Lung (tissue), 12 donors: Measurements from ENCODE around the gene TOP3A. TPM values are rescaled to one million over a fixed set of nuclear protein-coding genes. Genes with fewer than 3 reads are reported as not detected.

Experiments
- ATAC-seq: fragments of 200-7000 bp; cut with Tn5 transposase; one replicate; pipeline ENCODE4 v1.9.1; 2020; ENCODE audit warnings: moderate number of reproducible peaks; ENCODE audit not compliant: insufficient read depth, low FRiP score
- DNase-seq, 3 donors: peaks; one replicate each; pipeline ENCODE4 v3.0.0-alpha.2; 2013 to 2017
- H3K27ac ChIP-seq, 2 donors: one replicate each; pipeline ENCODE4 v1.5.1; 2013; ENCODE audit warnings: mild to moderate bottlenecking in 2 of 2, moderate library complexity in 2 of 2, control low read depth in 1 of 2, inconsistent platforms in 1 of 2, low read depth in 1 of 2, low read length in 1 of 2
- H3K27me3 ChIP-seq, 3 donors: one replicate each; pipeline ENCODE4 v1.5.1; 2013; ENCODE audit warnings: low read length in 2 of 3; ENCODE audit not compliant: control insufficient read depth in 3 of 3, insufficient read depth in 3 of 3
- H3K36me3 ChIP-seq, 4 donors: one replicate each; pipeline ENCODE4 v1.5.1; 2013; ENCODE audit warnings: low read length in 4 of 4, mild to moderate bottlenecking in 1 of 4, moderate library complexity in 1 of 4; ENCODE audit not compliant: control insufficient read depth in 4 of 4, insufficient read depth in 4 of 4
- H3K4me1 ChIP-seq, 5 donors: one replicate each; pipeline ENCODE4 v1.5.1; 2013; ENCODE audit warnings: low read length in 5 of 5, mild to moderate bottlenecking in 2 of 5, moderate library complexity in 1 of 5; ENCODE audit not compliant: control insufficient read depth in 5 of 5, insufficient read depth in 5 of 5
- H3K4me3 ChIP-seq: one replicate; pipeline ENCODE4 v1.5.1; 2013; ENCODE audit warnings: mild to moderate bottlenecking, control low read depth, moderate library complexity
- H3K9ac ChIP-seq, 2 donors: one replicate each; pipeline ENCODE4 v1.5.1; 2013; ENCODE audit warnings: low read length in 2 of 2, control low read depth in 1 of 2; ENCODE audit not compliant: insufficient read depth in 1 of 2
- H3K9me3 ChIP-seq, 4 donors: one replicate each; pipeline ENCODE4 v1.5.1; 2013; ENCODE audit warnings: low read length in 3 of 4, mild to moderate bottlenecking in 1 of 4, moderate library complexity in 1 of 4; ENCODE audit not compliant: control insufficient read depth in 4 of 4, insufficient read depth in 3 of 4
- CTCF ChIP-seq: IDR thresholded peaks from 2 replicates; pipeline ENCODE4 v1.5.1; 2012; ENCODE audit warnings: mild to moderate bottlenecking; ENCODE audit errors: control extremely low read depth, extremely low read depth
- WGBS, 2 donors: extraction: QIAGEN DNeasy Blood & Tissue Kit; methylation state at CpG; one replicate each; pipeline ENCODE4 v1.1.7; 2013; 5-methylcytosine and 5-hydroxymethylcytosine counted together
- polyA plus RNA-seq, 2 donors: library from polyadenylated mRNA; stranded (reverse); fragments of 200-250 nt; gene quantifications; one replicate each; pipeline ENCODE4 v1.2.1, GENCODE V29; 2013
- total RNA-seq, 2 donors: library from RNA; depleted of rRNA in 1 of 2; stranded (reverse); fragments of >200 nt in 1 of 2; gene quantifications; one replicate each; pipeline ENCODE4 v1.2.1, GENCODE V29; 2014 to 2021
- donor health status: control.
- donor health status: control.
- donor health status: Bipolar disorder and iron deficiency.
- donor health status: healthy.
- donor health status: DM: yes; HTN: yes; CAD: no.

The TOP3A gene
- total and polyA plus RNA-seq, 4 donors = 14.6 to 41.4 (median 26.8) TPM

- DNase-seq (no peak), ATAC-seq (no peak)
- Histone ChIP-seq H3K4me1 (peaks cover 8 to 19% (median 9%) of the 10 kb centered on the region in 5 donors), H3K4me3 (no peak overlapping the region), H3K9ac (no peak overlapping the region), H3K27ac (no peak overlapping the region), H3K9me3 (no peaks in the 10 kb centered on the region), H3K27me3 (no peaks in the 10 kb centered on the region), H3K36me3 (peaks cover 7 to 22% (median 14%) of the 10 kb centered on the region in 4 donors)
- no peak for TF ChIP-seq CTCF
- 94 to 95% methylated on average over 50 of the region's 50 CpGs for WGBS, 2 donors
Measured at GRCh38 chr17:18263885-18264682, 50.7 kb downstream of the TOP3A start.

GRCh38 chr17:18262641-18263040 is 52.2 kb downstream of the TOP3A start:
- H3K27me3 ChIP-seq = no peaks in the 10 kb centered on the region
- ATAC-seq = no peak
- H3K9ac ChIP-seq = no peak overlapping the region

GRCh38 chr17:18262111-18262510 is 52.7 kb downstream of the TOP3A start:
- H3K9me3 ChIP-seq = no peaks in the 10 kb centered on the region
- WGBS, 2 donors = 83 to 84% methylated on average over 2 of the region's 2 CpGs
- ATAC-seq = no peak
- peaks cover 7 to 22% (median 14%) of the 10 kb centered on the region in 4 donors for H3K36me3 ChIP-seq
- peak overlapping the region; percentile 86 to 96 for H3K27ac ChIP-seq
- DNase-seq = no peak
- no peak for TF ChIP-seq CTCF
- no peak overlapping the region for H3K4me3 ChIP-seq
- peaks cover 10 to 28% (median 17%) of the 10 kb centered on the region in 5 donors for H3K4me1 ChIP-seq
- no peaks in the 10 kb centered on the region for H3K27me3 ChIP-seq
- peak overlapping the region; percentile 37 to 68 for H3K9ac ChIP-seq

More at GRCh38 chr17:18262641-18263040, 52.2 kb downstream of the TOP3A start:
- no peak for TF ChIP-seq CTCF
- Histone ChIP-seq H3K9me3 (no peaks in the 10 kb centered on the region), H3K36me3 (peaks cover 7 to 22% (median 14%) of the 10 kb centered on the region in 4 donors), H3K27ac (peak overlapping the region; percentile 15 to 86), H3K4me1 (peaks cover 8 to 23% (median 12%) of the 10 kb centered on the region in 5 donors), H3K4me3 (no peak overlapping the region)
- whole genome bisulfite sequencing, 2 donors = 86 to 91% methylated on average over 12 of the region's 12 CpGs
- DNase-seq = no peak
